Heart right ventricle (tissue), 16 donors: ENCODE data around the gene ABLIM2. TPM values are rescaled to one million over a fixed set of nuclear protein-coding genes. Genes with fewer than 3 reads are reported as not detected.

Experiments used
- ATAC-seq, 8 donors: fragments of 200-7000 bp; cut with Tn5 transposase; one replicate each; pipeline ENCODE4 v1.9.1; 2020; ENCODE audit warnings: mild to moderate bottlenecking in 8 of 8, moderate library complexity in 8 of 8, moderate number of reproducible peaks in 1 of 8
- DNase-seq, 2 donors: peaks; one replicate each; pipeline ENCODE4 v3.0.0-alpha.2; 2020
- H3K27ac ChIP-seq, 10 donors: fragments of 200-600 bp; sonication (generic) in 2 of 10; one replicate each; pipeline versions ENCODE4 v1.5.0 to v1.8.0; 2020 to 2022; ENCODE audit warnings: mild to moderate bottlenecking in 3 of 10
- H3K27me3 ChIP-seq, 7 donors: fragments of 200-600 bp; one replicate each; pipeline ENCODE4 v1.8.0; 2021 to 2022; ENCODE audit warnings: mild to moderate bottlenecking in 2 of 7
- H3K36me3 ChIP-seq, 9 donors: fragments of 200-600 bp; sonication (generic) in 1 of 9; one replicate each; pipeline versions ENCODE4 v1.5.0 to v1.8.0; 2020 to 2022; ENCODE audit warnings: mild to moderate bottlenecking in 2 of 9
- H3K4me1 ChIP-seq, 9 donors: fragments of 200-600 bp; sonication (generic) in 1 of 9; one replicate each; pipeline versions ENCODE4 v1.5.0 to v1.8.0; 2020 to 2022; ENCODE audit warnings: mild to moderate bottlenecking in 4 of 9
- H3K4me3 ChIP-seq, 10 donors: fragments of 200-600 bp; sonication (generic) in 2 of 10; one replicate each; pipeline versions ENCODE4 v1.5.0 to v1.8.0; 2020 to 2022; ENCODE audit warnings: mild to moderate bottlenecking in 7 of 10, moderate library complexity in 2 of 10
- H3K9me3 ChIP-seq, 11 donors: fragments of 200-600 bp in 10 of 11; sonication (generic) in 2 of 11; one replicate each; pipeline versions ENCODE4 v1.5.0 to v1.8.0; 2013 to 2022; ENCODE audit warnings: mild to moderate bottlenecking in 2 of 11, control low read depth in 1 of 11, moderate library complexity in 1 of 11
- CTCF ChIP-seq, 9 donors: fragments of 200-600 bp; sonication (generic) in 2 of 9; IDR thresholded peaks; one replicate each; pipeline versions ENCODE4 v1.5.0 to v1.8.0; 2021 to 2022; ENCODE audit warnings: antibody characterized with exemption in 9 of 9, mild to moderate bottlenecking in 5 of 9, moderate library complexity in 1 of 9
- WGBS, 2 donors: extraction: QIAGEN DNeasy Blood & Tissue Kit; methylation state at CpG; one replicate each; pipeline ENCODE4 v1.1.7; 2013; ENCODE audit warnings: inconsistent platforms in 1 of 2; 5-methylcytosine and 5-hydroxymethylcytosine counted together
- intact Hi-C, 10 donors: fragments of 100-400 bp; cut with DNase I; formaldehyde crosslinking; loops; one replicate each; pipeline versions ENCODE4 v1.11.1 to v1.14.2; 2022
- polyA plus RNA-seq, 2 donors: library from polyadenylated mRNA; stranded (reverse); fragments of 200-250 nt; gene quantifications; one replicate each; pipeline ENCODE4 v1.2.3, GENCODE V29; 2013
- total RNA-seq, 10 donors: library from RNA; stranded (reverse); fragmentation: NEBNext Ultra II Directional in 3 of 10; extraction: Animal tissue kit (Norgen Biotek cat#: 25700) in 3 of 10; gene quantifications; one replicate each; pipeline versions ENCODE4 v1.2.1 to v1.2.4, GENCODE V29; 2021 to 2023
- donor health status: Arrhythmogenic right ventricular cardiomyopathy.
- donor health status: ischemic (EF 13 %, LVEDD 7.1; RV severe dilation, severe dysfunction).
- donor health status: healthy with polysubstance abuse.
- donor health status: DM: no; HTN: yes; CAD: no.
- donor health status: DM: no; HTN: no; CAD: no.
- donor health status: ischemic (EF 25% LVEDD 6.9; RV normal size, moderate dysfunction).
- donor health status: ischemic (EF 25% LVEDD 5.7; RV mildly dilated, moderate dysfunction).
- donor health status: healthy.
- donor health status: DM: yes; HTN: yes; CAD: no.
- donor health status: Ischemic cardiomyopathy.
- donor health status: ischemic (EF 35%, LVEDD 5.7; RV mildly dilated, moderate dysfunction).
- donor health status: nonischemic (EF 11% LVEDD 7.7; RV severe dilation, severe dysfunction).
- donor health status: DM: yes; HTN: yes; CAD: no.
- donor health status: PGD.
- donor health status: ischemic (EF 29% LVEDD 5.4; RV normal size, mild dysfunction).
- donor health status: nonischemic (EF 23%, LVEDD 6.1; RV moderate dilation, normal function).

ABLIM2 gene
- total and polyA plus RNA-seq, 12 donors = 7.2 to 27.8 (median 17.6) TPM

- TF ChIP-seq CTCF (IDR thresholded peaks at IDR 0.05) = peak in 6 of 9 donors; percentile 20 to 39 (median 34)
- Histone ChIP-seq H3K36me3 (no peaks in the 10 kb centered on the region), H3K4me3 (no peak overlapping the region), H3K27ac (no peak overlapping the region), H3K4me1 (peaks cover 0 to 18% (median 0%) of the 10 kb centered on the region in 9 donors), H3K27me3 (peaks cover 0 to 14% (median 0%) of the 10 kb centered on the region in 7 donors), H3K9me3 (peaks cover 0 to 15% (median 6%) of the 10 kb centered on the region in 11 donors)
- no peak for ATAC-seq
- intact Hi-C loops = no loop called here
- 97 to 98% methylated on average over 1 of the region's 1 CpG for WGBS, 2 donors
- DNase-seq = no peak
These were observed 9.6 kb upstream of the ABLIM2 start for GRCh38 chr4:8168232-8168631.

GRCh38 chr4:8167815-8168214, 9.2 kb upstream of the ABLIM2 start:
- Histone ChIP-seq H3K9me3 (peaks cover 0 to 15% (median 6%) of the 10 kb centered on the region in 11 donors), H3K27ac (peak overlapping the region in 2 of 10 donors; percentile 25 to 82), H3K4me1 (peaks cover 0 to 18% (median 0%) of the 10 kb centered on the region in 9 donors), H3K4me3 (no peak overlapping the region), H3K27me3 (peaks cover 0 to 14% (median 0%) of the 10 kb centered on the region in 7 donors), H3K36me3 (no peaks in the 10 kb centered on the region)
- WGBS, 2 donors = 40 to 41% methylated on average over 2 of the region's 2 CpGs
- no peak for TF ChIP-seq CTCF (IDR thresholded peaks at IDR 0.05)
- DNase-seq (no peak), ATAC-seq (peak in 6 of 8 donors; percentile 31 to 78 (median 56))
- intact Hi-C loops = no loop called here

- Histone ChIP-seq H3K4me3 (no peak overlapping the region), H3K4me1 (peaks cover 0 to 18% (median 0%) of the 10 kb centered on the region in 9 donors), H3K9me3 (peaks cover 0 to 15% (median 6%) of the 10 kb centered on the region in 11 donors), H3K27me3 (peaks cover 0 to 11% (median 0%) of the 10 kb centered on the region in 7 donors), H3K36me3 (no peaks in the 10 kb centered on the region), H3K27ac (peak overlapping the region in 2 of 10 donors; percentile 25 to 82)
- ATAC-seq = peak in 1 of 8 donors; percentile 21
- DNase-seq = no peak
- 47 to 49% methylated on average over 2 of the region's 2 CpGs for WGBS, 2 donors
- no peak for TF ChIP-seq CTCF (IDR thresholded peaks at IDR 0.05)
- intact Hi-C loops = no loop called here
These were observed 8.7 kb upstream of the ABLIM2 start for GRCh38 chr4:8167291-8167690.

GRCh38 chr4:8165374-8165896, 6.8 kb upstream of the ABLIM2 start:
- intact Hi-C loops = no loop called here
- no peaks in the 10 kb centered on the region for H3K36me3 ChIP-seq
- peaks cover 0 to 13% (median 0%) of the 10 kb centered on the region in 9 donors for H3K4me1 ChIP-seq
- 39 to 48% methylated on average over 6 of the region's 6 CpGs for WGBS, 2 donors
- peak in 3 of 9 donors; percentile 19 to 26 (median 19) for TF ChIP-seq CTCF (IDR thresholded peaks at IDR 0.05)
- peak in 5 of 8 donors; percentile 5 to 33 (median 31) for ATAC-seq
- peaks cover 0 to 15% (median 6%) of the 10 kb centered on the region in 11 donors for H3K9me3 ChIP-seq
- no peak overlapping the region for H3K4me3 ChIP-seq
- H3K27me3 ChIP-seq = no peaks in the 10 kb centered on the region
- DNase-seq = no peak
- no peak overlapping the region for H3K27ac ChIP-seq
